ENCODE measurements around the gene HOXB8.

GRCh38 chr17:48655913-48656312, 40.8 kb upstream of the HOXB8 start:
- no peak for TF ChIP-seq POLR2A (IDR thresholded peaks at IDR 0.05)
- TF ChIP-seq POLR2AphosphoS5 (IDR thresholded peaks at IDR 0.05): no peak
